Uterine smooth muscle cell (primary cell): ENCODE measurements around the gene TUBGCP3. TPM values are rescaled to one million over a fixed set of nuclear protein-coding genes. Genes with fewer than 3 reads are reported as not detected.

ENCODE experiments used
- total RNA-seq: library from RNA; depleted of rRNA; stranded (reverse); fragments of >200 nt; gene quantifications from 2 replicates; pipeline ENCODE4 v1.2.3, GENCODE V29; 2014

The TUBGCP3 gene, protein sequence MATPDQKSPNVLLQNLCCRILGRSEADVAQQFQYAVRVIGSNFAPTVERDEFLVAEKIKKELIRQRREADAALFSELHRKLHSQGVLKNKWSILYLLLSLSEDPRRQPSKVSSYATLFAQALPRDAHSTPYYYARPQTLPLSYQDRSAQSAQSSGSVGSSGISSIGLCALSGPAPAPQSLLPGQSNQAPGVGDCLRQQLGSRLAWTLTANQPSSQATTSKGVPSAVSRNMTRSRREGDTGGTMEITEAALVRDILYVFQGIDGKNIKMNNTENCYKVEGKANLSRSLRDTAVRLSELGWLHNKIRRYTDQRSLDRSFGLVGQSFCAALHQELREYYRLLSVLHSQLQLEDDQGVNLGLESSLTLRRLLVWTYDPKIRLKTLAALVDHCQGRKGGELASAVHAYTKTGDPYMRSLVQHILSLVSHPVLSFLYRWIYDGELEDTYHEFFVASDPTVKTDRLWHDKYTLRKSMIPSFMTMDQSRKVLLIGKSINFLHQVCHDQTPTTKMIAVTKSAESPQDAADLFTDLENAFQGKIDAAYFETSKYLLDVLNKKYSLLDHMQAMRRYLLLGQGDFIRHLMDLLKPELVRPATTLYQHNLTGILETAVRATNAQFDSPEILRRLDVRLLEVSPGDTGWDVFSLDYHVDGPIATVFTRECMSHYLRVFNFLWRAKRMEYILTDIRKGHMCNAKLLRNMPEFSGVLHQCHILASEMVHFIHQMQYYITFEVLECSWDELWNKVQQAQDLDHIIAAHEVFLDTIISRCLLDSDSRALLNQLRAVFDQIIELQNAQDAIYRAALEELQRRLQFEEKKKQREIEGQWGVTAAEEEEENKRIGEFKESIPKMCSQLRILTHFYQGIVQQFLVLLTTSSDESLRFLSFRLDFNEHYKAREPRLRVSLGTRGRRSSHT
- total RNA-seq = 17.9 and 28.9 TPM in 2 replicates

DNA sequence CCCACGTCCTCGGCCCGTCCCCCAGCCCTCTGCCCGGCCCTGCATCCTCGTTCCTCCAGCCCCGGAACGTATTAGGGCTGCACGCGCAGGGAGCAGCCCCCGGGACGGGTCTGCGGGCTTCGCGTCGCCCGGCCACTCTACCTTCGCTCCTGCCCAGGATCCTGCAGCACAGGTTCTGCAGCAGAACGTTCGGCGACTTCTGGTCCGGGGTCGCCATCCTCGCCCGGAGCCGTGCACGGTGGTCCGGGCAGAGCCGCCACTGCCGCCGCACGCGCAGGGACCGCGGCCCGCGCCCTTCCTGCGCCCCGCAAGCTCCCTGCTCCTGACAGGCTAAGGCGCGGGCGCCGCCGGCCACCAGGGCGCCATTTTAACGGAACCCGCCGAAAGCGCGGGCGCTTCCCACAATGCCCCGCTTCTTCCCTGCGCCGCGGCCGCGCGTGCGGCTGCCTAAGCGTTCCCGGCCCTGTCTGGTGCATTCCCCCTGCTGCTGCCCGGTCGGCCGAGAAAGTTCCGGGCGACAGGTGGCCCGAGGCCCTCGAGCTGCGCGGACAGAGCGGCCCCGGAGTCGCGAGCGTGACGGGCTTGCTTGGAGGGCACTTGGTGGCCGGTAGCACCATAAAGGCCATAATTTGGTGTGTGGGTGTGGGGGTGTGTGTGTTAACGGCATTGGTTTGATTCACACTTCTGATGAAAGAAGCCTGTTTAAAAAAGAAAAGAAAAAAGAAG, at the start of gene TUBGCP3:
TUBGCP3 (minus strand) TSS at position 390 of the 726 bp plus-strand sequence; CDS start at position 217, 173 bp downstream.

Other genes with a start within 250 kb of the TUBGCP3 start
- gene SPACA7, start 211.8 kb downstream of the TUBGCP3 start, total RNA-seq = not detected in 2 replicates
- gene ATP11A, start 101.9 kb upstream of the TUBGCP3 start, total RNA-seq = 7.2 and 7.6 TPM in 2 replicates